Measurements from ENCODE around the gene RFESD. TPM values are rescaled to one million over a fixed set of nuclear protein-coding genes. Genes with fewer than 3 reads are reported as not detected.
A peak's percentile ranks its signal among the peaks of the same experiment; 100 is the strongest.
"Not testable (repeated sequence)": the region's sequence is repeated elsewhere in the genome, so short reads cannot be mapped to it uniquely, and the experiment has no call there.

Gene RFESD
- total RNA-seq, 2 donors from 2014 or later = 7.8 to 8.9 TPM

DNA sequence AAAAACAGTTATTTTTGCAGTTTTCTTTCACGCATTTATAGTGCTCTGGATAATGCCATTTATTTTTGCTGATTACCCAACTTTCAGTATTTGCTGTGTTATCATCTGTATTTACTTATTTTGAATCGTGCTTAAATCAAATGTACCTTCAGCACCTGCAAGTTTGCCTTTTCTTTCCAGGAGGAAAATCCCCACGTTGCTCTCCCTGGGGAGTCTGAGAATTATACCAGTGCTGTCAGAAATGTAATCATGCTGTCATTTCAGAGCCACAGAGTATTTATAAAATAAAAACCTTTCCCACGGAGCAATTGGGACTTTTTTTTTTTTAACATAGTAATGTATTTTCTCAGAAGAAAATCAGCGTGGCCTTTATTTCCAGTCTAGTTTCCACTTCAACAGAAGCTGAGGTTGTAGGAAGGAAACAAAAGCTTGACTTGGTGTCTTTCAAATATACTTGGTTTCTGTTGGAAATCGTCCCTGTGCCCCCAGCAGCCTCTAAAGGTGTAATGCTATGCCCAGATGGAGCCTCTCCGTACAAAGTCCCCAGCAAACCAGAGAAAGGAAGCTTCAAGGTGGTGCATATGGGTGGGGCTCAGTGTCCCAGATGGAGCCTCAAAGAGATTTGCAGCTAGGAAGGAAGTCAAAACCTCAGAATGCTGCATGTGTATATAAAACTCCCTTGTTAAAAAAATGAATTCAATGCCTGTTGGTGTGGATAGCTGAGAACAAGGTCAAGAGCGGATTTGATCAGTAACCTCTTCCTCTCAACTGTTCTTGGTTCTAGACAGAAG lies 24.5 kb upstream of the RFESD start:
- DNase-seq (ENCODE audit: low spot score in 2 of 2) = no peak

GRCh38 chr5:95623706-95624105 lies 22.9 kb upstream of the RFESD start:
- no peak for DNase-seq (ENCODE audit: low spot score in 2 of 2)
- H3K9me3 Mint-ChIP-seq = no peaks in the 10 kb centered on the region
- no peak overlapping the region for H3K27ac Mint-ChIP-seq
- ATAC-seq = no peak
- H3K36me3 Mint-ChIP-seq = peaks cover 0 to 17% of the 10 kb centered on the region in 2 donors

More for the DNA sequence above, 24.5 kb upstream of the RFESD start:
- no peaks in the 10 kb centered on the region for H3K9me3 Mint-ChIP-seq
- H3K36me3 Mint-ChIP-seq = peaks cover 0 to 17% of the 10 kb centered on the region in 2 donors
- no peak for ATAC-seq
- peak overlapping the region in 1 of 2 donors; percentile 78 for H3K27ac Mint-ChIP-seq

DNA sequence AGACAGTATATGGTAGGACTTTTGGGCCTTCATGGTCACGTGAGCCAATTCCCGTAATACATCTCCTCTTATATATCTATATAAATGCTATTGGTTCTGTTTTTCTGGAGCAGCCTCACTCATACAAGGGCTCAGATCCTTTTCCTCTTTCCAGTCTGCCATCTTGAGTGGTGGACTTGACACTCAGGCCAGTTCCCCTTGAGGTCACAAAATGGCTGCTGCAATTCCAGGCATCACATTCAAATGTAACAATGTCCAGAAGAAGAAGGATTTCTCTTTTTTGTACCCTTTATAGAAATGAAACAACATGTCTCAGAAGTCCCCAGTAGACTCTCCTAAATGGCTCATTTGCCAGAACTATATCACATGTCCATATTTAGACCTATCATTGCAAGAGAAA lies 22.2 kb upstream of the RFESD start:
- DNase-seq (ENCODE audit: low spot score in 2 of 2) (no peak), ATAC-seq (no peak)
- Mint-ChIP-seq H3K9me3 (no peaks in the 10 kb centered on the region), H3K27ac (no peak overlapping the region), H3K36me3 (peaks cover 0 to 16% of the 10 kb centered on the region in 2 donors)

DNA sequence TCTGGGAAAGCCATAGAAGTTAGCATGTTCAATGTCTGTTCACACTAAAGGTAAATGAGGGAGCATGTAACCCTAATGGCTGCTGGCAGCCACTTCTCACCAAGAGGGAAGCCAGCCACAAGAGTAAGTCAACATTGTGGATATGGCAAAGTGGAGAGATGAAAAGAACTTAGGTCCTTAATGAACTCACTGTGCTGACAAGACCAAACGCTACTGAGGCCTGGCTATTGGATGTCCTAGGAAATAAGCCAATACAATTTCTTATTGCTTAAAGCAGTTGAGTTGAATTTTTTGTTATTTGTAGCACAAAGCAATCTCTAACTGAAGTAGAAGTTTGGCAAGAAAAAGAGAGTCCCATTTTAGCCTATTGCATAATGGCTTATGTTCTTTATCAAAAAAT lies 19.9 kb upstream of the RFESD start:
- DNase-seq (ENCODE audit: low spot score in 2 of 2) = no peak
- peaks cover 6% of the 10 kb centered on the region in 2 donors for H3K36me3 Mint-ChIP-seq
- no peak for ATAC-seq
- H3K27ac Mint-ChIP-seq = no peak overlapping the region
- peaks cover 6 to 8% of the 10 kb centered on the region in 2 donors for H3K9me3 Mint-ChIP-seq

DNA sequence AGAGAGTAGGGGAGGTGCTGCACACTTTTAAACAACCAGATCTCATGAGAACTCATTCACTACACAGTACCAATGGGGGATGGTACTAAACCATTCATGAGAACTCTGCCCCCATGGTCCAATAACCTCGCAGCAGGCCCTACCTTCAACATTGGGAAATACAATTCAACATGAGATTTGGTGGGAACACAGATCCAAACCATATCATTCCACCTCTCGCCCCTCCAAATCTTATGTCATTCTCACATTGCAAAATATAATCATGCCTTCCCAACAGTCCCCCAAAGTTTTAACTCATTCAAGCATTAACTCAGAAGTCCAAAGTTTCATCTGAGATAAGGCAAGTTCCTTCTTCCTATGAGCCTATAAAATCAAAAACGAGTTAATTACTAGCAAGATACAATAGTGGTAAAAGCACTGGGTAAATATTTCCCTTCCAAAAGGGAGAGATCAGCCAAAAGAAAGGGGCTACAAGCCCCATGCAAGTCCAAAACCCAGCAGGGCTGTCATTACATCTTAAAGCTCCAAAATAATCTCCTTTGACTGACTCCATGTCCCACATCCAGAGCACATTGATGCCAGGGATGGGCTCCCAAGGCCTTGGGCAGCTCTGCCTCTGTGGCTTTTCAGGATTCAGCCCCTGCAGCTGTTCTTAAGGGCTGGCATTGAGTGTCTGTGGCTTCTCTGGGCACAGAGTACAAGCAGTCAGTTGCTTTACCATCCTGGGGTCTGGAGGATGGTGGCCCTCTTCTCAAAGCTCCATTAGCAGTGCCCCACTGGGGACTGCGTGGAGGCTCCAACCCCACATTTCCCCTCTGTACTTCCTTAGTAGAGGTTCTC lies 18.4 kb upstream of the RFESD start:
- H3K36me3 Mint-ChIP-seq = peaks cover 13 to 19% of the 10 kb centered on the region in 2 donors
- DNase-seq (ENCODE audit: low spot score in 2 of 2) (no peak), ATAC-seq (no peak)
- peaks cover 13 to 15% of the 10 kb centered on the region in 2 donors for H3K9me3 Mint-ChIP-seq
- no peak overlapping the region for H3K27ac Mint-ChIP-seq

DNA sequence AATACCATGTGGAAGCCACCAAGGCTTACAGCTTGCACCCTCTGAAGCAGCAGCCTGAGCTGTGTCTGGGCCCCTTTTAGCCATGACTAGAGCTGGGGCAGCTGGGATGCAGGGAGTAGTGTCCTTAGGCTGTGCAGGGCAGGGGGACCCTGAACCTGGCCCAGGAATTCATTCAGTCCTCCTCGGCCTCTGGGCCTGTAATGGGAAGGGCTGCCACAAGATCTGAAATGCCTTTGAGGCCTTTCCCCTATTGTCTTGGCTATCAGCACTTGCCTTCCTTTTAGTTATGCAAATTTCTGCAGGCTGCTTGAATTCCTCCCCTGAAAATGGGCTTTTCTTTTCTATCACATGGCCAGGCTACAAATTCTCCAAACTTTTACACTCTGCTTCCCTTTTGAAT lies 17.6 kb upstream of the RFESD start:
- DNase-seq (ENCODE audit: low spot score in 2 of 2) (no peak), ATAC-seq (no peak)
- H3K9me3 Mint-ChIP-seq = peaks cover 13 to 15% of the 10 kb centered on the region in 2 donors
- no peak overlapping the region for H3K27ac Mint-ChIP-seq
- H3K36me3 Mint-ChIP-seq = peaks cover 13 to 25% of the 10 kb centered on the region in 2 donors

- DNase-seq (ENCODE audit: low spot score in 2 of 2) = no peak
- ATAC-seq = no peak
- H3K36me3 Mint-ChIP-seq = peaks cover 13 to 25% of the 10 kb centered on the region in 2 donors
- H3K27ac Mint-ChIP-seq = no peak overlapping the region
- H3K9me3 Mint-ChIP-seq = peaks cover 13 to 15% of the 10 kb centered on the region in 2 donors
Observed at GRCh38 chr5:95630394-95630917, 16.1 kb upstream of the RFESD start.

- Mint-ChIP-seq H3K27ac (peak overlapping the region in 1 of 2 donors; percentile 95), H3K9me3 (peaks cover 13 to 15% of the 10 kb centered on the region in 2 donors), H3K36me3 (peaks cover 13 to 25% of the 10 kb centered on the region in 2 donors)
- DNase-seq (ENCODE audit: low spot score in 2 of 2) (no peak), ATAC-seq (peak; percentile 2 to 19)
Observed at GRCh38 chr5:95631255-95631958, 15.2 kb upstream of the RFESD start.

- Mint-ChIP-seq H3K27ac (peak overlapping the region; percentile 95 to 99), H3K36me3 (peaks cover 13 to 25% of the 10 kb centered on the region in 2 donors), H3K9me3 (peaks cover 13 to 15% of the 10 kb centered on the region in 2 donors)
- ATAC-seq (peak; percentile 99 to 100), DNase-seq (ENCODE audit: low spot score in 2 of 2) (peak; percentile 64 to 73)
Observed at GRCh38 chr5:95631991-95632675, 14.4 kb upstream of the RFESD start.

- H3K27ac Mint-ChIP-seq; ATAC-seq; DNase-seq (ENCODE audit: low spot score in 2 of 2): not testable (repeated sequence)
- H3K9me3 Mint-ChIP-seq = peaks cover 13 to 15% of the 10 kb centered on the region in 2 donors
- H3K36me3 Mint-ChIP-seq = peaks cover 13 to 25% of the 10 kb centered on the region in 2 donors
Observed at GRCh38 chr5:95632942-95633341, 13.6 kb upstream of the RFESD start.

GRCh38 chr5:95633671-95634070 lies 12.9 kb upstream of the RFESD start:
- H3K36me3 Mint-ChIP-seq = peaks cover 13 to 25% of the 10 kb centered on the region in 2 donors
- no peak for ATAC-seq
- H3K27ac Mint-ChIP-seq = no peak overlapping the region
- no peak for DNase-seq (ENCODE audit: low spot score in 2 of 2)
- H3K9me3 Mint-ChIP-seq = peaks cover 13 to 15% of the 10 kb centered on the region in 2 donors

DNA sequence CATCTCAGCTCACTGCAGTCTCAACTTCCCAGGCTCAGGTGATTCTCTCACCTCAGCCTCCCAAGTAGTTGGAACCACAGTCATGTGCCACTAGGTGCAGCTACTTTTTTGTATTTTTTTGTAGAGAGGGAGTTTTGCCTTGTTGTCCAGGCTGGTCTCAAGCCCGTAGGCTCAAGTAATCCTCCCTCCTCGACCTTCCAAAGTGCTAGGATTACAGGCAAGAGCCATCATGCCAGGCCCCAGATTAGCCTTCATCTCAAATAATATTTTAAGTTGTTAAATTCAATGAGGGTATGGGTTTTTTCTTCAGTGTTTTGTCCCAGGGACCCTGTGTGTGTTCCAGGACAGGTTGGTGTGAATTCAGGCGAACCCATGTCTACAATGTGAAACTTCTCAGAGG lies 12.5 kb upstream of the RFESD start:
- H3K9me3 Mint-ChIP-seq = peaks cover 13 to 15% of the 10 kb centered on the region in 2 donors
- DNase-seq (ENCODE audit: low spot score in 2 of 2) (no peak), ATAC-seq (no peak)
- peaks cover 13 to 25% of the 10 kb centered on the region in 2 donors for H3K36me3 Mint-ChIP-seq
- no peak overlapping the region for H3K27ac Mint-ChIP-seq

GRCh38 chr5:95638632-95639031 lies 7.9 kb upstream of the RFESD start:
- Mint-ChIP-seq H3K9me3 (no peaks in the 10 kb centered on the region), H3K36me3 (peaks cover 0 to 3% of the 10 kb centered on the region in 2 donors), H3K27ac (no peak overlapping the region)
- no peak for DNase-seq (ENCODE audit: low spot score in 2 of 2)
- no peak for ATAC-seq

GRCh38 chr5:95641741-95642220 lies 4.8 kb upstream of the RFESD start:
- Mint-ChIP-seq H3K27ac (no peak overlapping the region), H3K36me3 (no peaks in the 10 kb centered on the region), H3K9me3 (no peaks in the 10 kb centered on the region)
- ATAC-seq (no peak), DNase-seq (ENCODE audit: low spot score in 2 of 2) (no peak)

- Mint-ChIP-seq H3K9me3 (no peaks in the 10 kb centered on the region), H3K27ac (no peak overlapping the region), H3K36me3 (no peaks in the 10 kb centered on the region)
- ATAC-seq (no peak), DNase-seq (ENCODE audit: low spot score in 2 of 2) (no peak)
Observed at GRCh38 chr5:95643152-95643551, 3.4 kb upstream of the RFESD start.
